Erythroblast (primary cell): ENCODE data around the gene RGS4.

ENCODE experiments used
- GATA1 ChIP-seq: IDR thresholded peaks from 2 replicates; pipeline ENCODE4 v1.6.1; 2011; ENCODE audit warnings: low read depth, mild to moderate bottlenecking, control low read depth, low read length, moderate library complexity
- POLR2A ChIP-seq: IDR thresholded peaks from 2 replicates; pipeline ENCODE4 v1.6.1; 2011; ENCODE audit warnings: mild to moderate bottlenecking, low read length

DNA sequence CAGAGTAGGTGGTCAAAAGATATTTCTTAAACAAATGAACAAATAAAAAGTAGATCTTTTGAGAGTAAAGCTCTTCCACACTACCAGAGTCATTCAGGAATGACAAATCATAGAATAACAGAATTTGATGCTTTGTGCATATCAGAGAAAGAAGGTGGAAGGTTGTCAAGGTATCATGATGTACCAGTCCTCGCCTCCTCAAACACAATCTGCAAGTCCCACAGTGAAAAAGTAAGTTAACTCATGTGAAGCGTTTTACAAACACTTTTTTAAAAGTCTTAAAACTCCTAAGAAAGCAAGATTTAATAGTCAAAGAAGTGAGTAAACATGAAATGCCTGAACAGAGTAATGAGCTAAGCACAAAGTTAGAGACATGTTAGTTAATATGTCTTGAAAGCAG lies 2.5 kb upstream of the RGS4 start:
- no peak for TF ChIP-seq POLR2A
- TF ChIP-seq GATA1, result no peak
